HG03378 (cell line): ENCODE data around the gene CACNA1A.

Source experiments
- ATAC-seq: cut with Tn5 transposase; IDR thresholded peaks from one replicate; pipeline ENCODE4 v1.9.1; 2021; ENCODE audit warnings: mild to moderate bottlenecking, moderate library complexity; ENCODE audit not compliant: unreplicated experiment

CACNA1A gene

DNA sequence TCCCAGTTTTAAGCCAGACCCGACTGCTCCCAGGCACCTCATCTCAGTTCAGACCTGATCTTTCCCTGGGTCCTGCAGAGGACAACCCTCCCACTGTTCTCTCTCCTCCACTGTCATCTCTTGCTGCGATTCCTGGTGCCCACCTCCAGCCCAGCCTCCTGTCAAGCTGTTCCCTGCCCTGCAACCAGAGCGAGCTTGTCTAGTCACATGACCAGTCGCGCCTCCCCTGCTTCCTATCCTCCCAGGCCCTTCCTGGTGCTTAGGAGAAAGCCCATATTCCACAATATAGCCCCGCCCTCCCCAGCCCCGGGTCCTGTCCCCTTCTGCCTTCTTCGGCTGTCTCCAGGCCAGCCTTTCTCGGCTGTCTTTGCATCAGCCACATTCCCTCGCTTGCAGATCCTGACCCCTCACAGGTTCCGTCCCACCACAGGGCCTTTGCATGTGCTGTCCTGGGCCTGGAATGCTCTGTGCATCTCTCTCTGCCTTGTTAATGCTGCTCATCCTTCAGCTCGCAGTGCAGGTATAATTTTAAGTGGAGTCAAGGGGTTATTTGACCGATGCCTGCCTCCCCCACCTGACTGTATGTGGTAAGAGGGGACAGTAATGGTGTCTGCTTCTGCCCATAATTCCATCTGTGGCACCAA, 267.3 kb downstream of the CACNA1A start:
- ATAC-seq = no peak

DNA sequence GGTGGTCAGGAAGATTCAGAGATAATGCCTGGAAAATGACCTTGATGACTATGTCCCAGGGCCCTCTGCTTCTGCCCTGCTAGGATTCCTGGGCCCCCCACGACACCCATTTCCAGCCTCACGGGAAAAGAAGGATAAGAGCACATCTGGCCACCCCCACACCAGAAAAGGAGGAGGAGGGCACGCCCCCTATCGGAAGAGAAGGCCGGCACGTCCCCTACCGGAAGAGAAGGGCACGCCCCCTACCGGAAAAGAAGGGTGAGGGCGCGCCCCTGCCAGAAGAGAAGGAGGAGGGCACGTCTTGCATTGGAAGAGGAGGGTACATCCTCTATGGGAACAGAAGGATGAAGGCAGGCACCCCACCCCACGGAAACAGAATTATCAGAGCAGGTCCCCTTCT, 271.8 kb downstream of the CACNA1A start:
- ATAC-seq = no peak

DNA sequence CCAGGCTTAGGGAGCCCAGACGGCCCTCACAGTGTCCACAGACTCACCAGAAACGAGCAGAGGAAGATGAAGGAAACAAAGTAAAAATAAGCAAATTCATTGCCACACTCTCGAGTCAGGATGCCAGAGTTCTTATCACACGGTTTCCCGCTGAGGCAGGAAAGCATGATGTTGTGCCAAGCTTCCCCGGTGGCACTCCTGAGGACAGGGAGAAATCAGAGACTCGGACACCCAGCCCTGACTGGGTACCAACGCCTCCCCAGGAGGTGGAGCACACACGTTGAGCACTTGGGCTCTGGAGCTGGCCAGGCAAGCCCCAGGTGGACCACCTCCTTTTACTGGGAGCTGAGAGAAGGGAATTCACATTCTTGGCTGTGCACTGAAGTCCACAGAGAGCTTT, 274.6 kb downstream of the CACNA1A start:
- ATAC-seq = no peak

DNA sequence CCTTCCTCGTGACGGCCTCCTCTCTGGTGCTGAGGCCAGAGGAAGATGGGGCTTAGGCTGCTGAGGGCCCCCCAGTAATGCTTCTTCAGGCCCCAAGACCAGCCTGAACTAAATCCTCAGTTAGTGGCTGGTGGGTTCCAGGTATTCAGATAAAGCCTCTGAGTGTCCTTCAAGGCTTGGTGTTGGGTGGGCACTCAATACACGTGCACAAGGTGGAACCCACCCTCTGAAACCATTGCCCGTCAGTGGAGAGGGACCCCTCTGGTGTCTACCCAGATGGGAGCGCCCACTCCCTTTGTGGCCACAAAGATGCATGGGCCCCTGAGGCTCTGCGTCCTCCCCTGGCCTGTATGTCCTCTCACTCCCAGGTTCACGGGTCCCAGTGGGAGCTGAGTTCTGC, 277.0 kb downstream of the CACNA1A start:
- no peak for ATAC-seq

DNA sequence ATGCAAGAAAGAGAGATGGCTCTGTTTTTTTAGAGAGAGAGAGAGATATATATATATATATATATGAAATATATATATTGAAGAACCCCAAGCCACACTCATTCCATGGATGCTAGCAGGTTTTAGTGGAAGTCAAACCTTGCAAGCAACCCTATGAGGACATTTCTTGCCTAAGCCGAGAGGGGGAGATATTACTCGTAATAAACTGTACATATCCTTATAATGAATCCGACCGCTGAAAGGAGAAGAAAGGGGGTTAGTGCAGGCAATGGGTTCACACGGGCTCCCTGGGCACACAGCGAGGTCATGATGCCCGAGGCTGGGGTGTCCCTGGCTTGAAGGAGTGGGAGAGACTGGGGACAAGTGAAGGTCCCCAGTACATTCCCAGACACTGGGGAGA, 277.7 kb downstream of the CACNA1A start:
- ATAC-seq = no peak

DNA sequence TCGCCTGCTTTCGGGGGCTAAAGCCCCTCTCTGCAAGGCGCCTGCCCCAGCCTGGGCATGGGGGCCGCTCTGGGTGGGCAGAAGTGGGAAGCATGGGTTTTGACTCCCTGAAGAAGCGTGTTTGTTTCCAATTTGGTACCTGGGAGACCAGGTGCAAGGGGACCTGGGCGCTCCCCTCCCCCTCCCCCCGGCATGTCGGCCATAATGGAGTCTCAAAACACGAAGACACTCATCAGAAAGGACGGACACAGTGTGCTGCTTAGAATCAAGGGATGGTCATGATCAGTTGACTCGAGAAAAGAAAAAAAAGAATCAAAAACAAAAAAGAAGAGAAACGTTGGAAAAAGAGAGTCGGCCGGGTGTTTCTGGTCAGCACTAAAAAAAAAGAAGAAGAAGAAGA, 279.3 kb downstream of the CACNA1A start:
- no peak for ATAC-seq

DNA sequence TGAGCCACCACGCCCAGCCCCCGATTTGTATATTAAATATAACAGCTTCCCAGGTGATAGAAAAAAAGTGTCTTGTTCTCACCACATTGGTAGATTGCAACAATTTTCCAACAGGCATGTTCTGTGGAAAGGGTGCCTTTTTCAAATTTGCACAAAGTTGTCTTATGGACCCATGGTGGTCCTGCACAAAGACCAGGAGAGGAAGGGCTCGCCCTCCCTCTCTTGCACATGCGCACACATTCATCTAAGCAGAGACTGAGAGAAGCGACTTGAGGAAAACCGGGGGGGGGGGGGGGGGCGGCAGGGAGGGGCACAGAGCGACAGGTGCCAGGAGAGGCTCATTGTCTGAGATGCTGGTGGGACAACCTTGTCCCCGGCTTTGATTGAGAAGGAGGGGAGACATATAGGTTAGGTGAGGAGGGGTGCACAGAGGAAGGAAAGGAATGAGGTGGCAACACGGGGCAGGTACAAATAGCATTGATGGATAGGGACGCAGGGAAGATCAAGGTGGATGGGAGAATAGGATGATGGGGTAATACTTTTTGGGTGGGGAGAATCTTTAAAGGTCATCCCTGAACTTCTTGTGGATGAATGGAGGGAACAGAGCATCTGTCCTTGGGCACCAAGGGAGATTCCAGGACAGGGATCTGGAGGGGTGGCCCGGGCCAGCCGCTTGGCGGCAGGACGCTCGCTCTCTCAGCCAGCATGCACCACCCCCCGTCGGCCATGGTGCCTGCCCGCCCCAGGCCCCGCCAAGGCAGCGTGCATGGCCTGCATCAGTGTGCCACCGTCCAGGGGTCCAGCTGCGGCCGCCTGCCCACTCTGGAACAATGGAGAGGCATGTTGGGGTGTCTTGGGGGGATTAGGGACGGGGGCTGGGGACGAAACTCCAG, 280.1 kb downstream of the CACNA1A start:
- no peak for ATAC-seq

DNA sequence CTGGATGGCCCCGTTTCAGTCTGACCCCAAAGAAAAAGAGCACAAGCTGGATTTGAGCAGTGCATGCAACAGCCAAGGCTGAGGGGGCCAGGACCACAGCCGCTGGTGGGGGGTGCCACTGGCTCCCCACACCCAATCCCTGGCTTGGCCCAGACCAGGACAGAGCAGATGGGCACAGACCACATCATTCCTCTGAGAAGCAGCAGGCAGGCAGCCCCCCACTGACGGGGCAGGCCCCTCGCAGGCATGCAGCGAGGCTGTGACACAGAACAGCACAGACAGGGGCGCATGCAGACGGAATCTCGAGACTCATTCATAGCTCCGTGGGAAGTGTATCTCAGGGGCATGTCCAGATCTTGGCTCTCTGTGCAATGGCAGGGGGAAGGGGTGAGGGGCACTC, 281.2 kb downstream of the CACNA1A start:
- ATAC-seq = no peak

DNA sequence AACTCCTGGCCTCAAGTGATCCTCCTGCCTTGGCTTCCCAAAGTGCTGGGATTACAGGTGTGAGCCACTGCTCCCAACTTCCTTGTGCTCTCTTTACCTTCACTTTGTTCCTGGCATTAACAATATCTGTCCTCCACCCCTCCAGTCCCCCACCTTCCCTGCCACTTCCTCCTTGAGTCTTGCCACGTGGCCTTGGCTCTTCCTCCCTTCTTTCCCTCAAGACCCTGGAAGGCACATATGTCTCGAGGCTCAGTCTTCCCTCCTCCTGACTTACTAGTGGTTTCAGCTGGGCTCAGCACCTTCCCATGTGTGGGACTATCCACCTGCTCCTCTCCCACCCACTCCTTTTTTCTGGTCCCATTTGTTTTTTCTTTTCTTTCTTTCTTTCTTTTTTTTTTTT, 285.4 kb downstream of the CACNA1A start:
- no peak for ATAC-seq

DNA sequence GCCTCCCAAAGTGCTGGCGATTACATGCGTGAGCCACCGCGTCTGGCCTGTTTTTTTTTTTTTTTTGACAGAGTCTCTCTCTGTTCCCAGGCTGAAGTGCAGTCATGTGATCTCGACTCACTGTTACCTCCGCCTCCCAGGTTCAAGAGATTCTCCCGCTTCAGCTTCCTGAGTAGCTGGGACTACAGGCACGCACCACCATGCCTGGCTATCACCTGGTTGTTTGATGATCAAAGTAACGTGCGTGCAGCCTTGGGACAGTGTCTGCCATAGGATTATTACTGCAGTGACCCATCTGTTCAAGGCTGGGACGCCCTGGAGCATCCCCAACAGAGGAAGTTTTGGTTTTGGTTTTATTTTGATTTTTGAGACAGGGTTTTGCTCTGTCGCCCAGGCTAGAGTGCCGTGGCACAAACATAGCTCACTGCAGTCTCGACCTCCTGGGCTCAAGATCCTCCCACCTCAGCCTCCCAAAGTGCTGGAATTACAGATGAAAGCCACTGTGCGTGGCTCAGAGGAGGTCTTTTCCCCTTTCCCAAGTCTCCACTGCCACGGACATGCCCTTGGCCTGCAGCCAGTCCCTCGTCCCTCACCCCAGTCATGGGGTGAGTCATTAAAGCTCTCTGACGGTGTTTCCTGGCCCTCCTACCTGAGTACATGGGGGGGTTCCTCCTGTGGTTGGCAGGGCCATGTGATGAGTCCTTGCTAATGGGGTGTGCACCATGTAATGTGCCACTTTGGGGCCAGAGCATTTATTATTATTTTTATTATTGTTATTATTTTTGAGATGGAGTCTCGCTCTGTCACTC, 290.5 kb downstream of the CACNA1A start:
- no peak for ATAC-seq

DNA sequence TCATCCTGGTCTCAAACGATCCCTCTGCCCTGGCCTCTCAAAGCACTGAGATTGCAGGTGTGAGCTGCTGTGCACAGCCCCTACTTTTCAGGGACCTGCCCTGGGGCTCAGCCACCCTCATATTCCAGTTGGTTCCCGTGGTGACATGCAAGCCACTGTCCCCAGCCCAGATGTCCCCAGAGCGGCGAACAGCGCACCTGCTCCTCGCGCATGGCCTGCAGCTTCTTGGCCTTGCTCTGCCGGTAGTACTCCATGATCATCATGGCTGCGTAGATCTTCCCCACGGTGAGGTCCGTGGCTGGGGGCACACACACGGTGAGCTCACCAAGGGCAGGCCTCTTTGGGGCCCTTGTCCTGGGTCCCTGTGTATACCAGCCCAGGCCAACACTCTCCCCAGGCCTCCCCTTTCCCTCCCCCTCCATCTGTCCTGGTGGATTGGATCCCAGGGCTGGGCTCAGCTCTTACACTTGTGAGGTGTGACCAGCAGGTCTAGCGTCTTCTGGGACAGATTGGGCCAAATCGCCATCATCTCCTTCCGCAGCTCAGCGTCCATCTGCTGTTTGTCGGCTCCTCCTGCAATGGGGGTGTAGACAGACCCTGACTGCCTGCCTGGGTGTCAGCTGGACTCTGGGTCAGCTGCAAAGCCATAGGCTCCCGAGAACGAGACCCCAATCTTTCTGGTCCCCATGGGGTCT, 292.1 kb downstream of the CACNA1A start:
- no peak for ATAC-seq

DNA sequence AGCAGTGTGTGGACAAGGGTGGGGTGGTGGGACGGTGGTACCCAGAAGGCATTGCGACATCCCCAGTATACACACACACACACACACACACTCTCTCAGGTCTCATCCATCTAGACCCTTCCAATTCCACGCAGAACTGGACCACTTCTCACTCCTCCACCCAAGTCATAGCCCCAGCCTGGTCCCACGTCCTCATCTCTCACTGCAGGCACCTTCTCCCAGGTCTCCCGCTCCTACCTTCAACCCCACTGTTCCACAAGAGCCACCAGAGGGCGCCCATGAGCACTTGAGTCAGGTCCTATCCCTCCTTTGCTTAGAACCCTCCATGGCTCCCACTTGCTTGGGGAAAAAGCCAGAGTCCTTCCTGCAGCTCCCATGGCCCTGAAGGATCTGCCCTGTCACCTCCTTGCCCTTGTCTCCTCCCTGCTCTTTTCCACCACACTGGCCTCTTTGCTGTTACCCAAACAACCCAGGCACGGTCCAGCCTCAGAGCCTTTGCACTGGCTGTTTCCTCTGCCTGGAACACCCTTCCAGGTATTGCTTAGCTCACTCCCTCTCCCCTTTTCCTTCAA, 293.4 kb downstream of the CACNA1A start:
- ATAC-seq = no peak

DNA sequence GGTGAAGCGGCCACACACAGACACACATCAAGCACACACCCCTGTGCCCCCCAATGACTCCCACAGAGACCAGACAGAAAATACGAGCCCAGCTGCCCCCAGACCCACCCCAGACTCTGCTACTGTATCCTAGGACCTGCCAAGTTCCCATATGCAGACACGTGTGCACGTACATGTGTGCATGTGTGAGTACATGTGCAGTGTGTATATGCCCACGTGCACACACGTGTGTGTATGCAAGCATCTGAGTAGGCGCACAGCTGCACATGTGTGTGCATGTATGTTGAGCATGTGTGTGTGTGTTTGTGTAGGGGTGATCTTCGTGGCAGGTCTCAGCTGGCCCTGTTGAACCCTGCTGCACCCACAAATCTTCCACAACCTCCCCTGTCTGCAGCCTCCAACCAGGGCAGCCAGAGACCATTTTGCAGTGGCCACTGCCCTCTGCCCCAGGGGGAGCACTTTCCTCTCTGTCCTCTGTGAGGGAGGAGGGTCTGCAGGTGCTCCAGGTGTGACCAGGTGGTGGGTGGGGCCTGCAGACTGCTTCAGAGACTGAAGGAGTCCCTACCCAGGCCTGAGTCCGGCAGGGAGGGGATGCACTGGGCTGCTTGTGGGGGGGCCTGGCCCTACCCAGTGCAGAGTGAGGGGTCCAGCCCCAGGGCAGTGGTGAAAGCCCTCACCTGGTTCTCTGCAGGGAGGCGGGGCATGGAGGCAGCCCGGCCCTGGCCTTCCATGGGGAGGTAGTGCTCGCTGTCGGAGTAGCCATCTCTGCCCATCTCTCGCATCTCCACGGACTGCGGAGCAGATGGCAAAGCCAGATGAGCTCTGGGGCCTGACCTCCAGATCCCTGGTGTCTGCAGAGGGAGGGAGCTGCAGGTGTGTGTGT, 294.6 kb downstream of the CACNA1A start:
- ATAC-seq = no peak

DNA sequence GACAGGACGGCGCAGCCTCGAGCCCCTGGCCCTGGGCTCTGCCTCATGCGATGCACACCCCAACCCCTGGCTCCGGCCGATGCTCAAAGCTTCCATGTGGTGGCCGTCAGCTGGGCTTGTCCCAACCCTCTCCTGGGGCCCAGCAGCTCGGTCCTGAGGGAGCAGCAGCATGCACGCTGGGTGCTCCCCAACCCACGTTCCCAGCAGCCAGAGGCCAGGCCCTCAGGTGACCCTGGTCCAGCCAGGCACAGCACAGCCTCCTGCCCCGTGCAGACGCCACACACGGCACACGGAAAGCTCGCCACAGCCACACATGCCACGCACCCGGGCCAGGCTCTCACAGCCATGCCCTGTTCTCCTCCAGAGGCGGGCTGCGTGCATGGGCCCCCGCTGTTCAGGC, 295.3 kb downstream of the CACNA1A start:
- ATAC-seq = no peak

DNA sequence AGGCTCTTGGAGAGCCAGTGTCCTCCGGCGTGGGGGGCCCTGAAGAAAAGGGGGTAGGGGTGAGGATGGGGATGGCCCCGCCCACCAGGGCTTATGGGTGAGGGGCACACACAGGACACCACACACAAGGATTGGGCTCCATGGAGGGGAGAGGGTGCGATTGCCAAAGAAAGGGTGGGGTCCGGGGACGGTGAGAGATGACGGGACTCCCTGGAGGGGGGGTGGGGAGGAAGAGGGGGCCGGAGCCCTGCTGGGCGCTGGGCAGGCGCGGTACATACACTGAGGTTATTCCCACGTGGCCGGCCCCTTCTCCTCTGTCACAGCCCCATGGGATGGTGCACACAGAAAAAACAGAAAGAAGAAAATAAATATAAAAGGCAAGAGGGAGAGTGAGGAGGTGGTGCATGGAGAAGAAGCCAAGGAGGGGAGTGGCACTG, 295.9 kb downstream of the CACNA1A start:
- no peak for ATAC-seq

DNA sequence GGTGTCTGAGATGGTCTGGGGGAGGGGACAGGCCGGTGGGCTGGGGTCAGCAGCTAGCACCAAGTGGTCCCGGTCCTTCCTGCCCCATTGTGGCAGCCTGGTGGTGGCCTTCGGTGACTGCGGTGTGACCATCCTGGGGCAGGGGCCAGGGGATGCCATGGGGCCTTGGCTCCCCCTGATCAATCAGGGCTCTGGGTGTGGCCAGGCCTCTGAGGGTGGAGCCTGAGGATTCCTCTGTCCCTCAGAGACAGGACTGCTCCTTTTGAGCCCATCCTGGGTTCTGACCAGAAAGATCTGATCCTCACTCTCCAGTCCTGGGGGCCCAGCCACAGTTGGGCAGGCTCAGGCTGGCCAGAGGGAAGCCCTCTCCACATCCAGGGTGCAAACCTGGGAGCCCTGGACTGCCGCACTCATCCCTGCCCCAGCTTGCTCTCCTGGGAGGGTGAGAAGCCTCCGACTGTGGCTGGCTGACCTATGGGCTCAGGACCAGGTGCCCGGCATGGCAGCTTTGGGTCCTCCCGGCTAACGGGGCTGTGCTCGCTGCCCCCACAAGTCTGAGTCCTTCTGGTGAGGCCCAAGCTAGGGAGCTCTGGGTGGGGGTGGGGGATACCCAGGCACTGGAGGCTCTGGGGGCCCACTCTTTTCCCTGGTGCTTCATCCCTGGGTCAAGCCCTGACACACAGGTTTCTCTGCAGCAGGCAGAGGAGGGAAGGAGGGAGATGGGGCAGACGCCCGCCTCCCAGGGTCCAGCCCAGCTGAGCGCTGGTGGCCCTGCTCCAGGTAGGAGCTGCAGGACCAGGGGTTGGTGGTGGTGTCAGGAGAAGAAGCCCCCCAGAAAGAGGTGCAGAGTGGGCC, 296.6 kb downstream of the CACNA1A start:
- no peak for ATAC-seq

DNA sequence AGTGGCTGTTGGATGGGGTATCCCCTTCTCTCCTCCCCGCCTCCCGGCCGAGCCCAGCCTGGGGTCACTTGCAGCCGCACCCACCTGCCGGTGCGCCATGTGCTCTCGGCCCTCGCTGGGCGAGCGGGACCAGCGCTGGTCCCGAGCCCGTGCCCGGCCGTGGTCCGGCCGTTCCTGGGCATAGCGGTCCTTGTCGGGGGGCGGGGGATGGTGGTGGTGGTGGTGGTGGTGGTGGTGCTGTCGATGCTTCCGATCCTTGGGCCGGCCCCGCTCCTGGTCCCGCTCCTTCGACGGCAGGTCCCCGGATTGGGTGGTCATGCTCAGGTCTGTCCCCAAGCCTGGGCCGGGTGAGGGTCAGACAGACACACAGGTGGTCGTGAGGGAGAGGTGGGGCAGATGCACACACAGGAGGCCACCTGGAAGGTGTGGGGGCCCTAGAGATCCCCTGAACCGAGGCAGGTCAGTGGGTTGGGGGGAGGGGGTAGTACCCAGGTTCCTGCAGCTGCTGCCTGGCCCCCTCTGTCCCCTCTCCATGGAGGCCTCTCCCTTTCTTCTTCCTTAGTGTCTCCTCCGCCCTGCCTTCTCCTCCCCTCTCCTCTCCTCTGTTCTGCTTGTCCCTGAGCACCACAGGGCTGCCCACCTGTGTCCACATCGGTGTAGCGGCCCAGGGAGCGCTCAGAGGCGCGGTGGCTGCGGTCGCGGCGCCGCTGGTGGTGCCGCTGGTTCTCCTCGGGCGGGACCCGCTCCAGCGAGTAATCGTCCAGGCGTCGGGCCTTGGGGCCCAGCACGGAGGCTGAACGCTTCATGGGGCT, 297.4 kb downstream of the CACNA1A start:
- ATAC-seq = no peak
